GM21381 (cell line): Measurements from ENCODE around the gene ZNF626.
"Not testable (repeated sequence)": the region's sequence is repeated elsewhere in the genome, so short reads cannot be mapped to it uniquely, and the experiment has no call there.

Source experiments
- ATAC-seq: cut with Tn5 transposase; IDR thresholded peaks from one replicate; pipeline ENCODE4 v1.9.1; 2021; ENCODE audit warnings: mild to moderate bottlenecking, moderate library complexity; ENCODE audit not compliant: unreplicated experiment

Gene ZNF626

DNA sequence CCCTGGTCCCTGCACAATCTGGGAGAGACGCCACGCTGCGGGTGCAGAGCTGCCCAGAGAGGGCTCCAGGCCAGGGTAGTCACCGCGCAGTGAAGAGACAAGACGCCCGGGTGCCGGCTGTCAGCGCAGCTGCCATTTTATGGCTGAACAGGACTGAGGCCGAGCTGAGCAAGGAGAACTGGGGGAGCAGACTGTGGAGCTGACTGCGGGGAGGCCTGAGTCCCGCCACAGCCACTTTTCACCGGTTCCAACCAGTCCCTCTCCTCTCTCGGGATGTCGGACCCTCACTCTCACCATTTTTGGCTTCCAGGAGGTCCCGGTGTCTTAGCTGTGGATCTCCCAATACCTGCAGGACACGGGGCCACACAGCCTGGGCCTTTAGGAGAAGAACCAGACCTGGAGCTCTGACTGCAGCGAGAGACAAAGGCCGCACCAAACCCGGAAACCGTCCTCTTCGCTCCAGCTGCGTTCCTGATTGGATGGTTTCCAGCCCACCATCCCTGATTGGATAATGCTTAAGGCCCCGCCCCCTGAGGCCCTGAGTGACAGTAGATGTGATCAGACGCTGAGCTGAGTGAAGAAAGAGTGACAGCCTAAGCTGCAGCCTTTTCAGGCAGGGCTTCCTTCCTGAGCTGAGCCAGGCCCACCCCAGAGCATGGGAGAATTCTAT is at the start of gene ZNF626:
TSS of gene ZNF626 (minus strand) at position 422 of the 670 bp plus-strand sequence. CDS start at position 297, 125 bp downstream.
- ATAC-seq, result peak; percentile 90

- no peak for ATAC-seq
Measured at GRCh38 chr19:20669263-20669662, 7.9 kb upstream of the ZNF626 start.

- no peak for ATAC-seq
Measured at GRCh38 chr19:20667281-20667680, 5.9 kb upstream of the ZNF626 start.

DNA sequence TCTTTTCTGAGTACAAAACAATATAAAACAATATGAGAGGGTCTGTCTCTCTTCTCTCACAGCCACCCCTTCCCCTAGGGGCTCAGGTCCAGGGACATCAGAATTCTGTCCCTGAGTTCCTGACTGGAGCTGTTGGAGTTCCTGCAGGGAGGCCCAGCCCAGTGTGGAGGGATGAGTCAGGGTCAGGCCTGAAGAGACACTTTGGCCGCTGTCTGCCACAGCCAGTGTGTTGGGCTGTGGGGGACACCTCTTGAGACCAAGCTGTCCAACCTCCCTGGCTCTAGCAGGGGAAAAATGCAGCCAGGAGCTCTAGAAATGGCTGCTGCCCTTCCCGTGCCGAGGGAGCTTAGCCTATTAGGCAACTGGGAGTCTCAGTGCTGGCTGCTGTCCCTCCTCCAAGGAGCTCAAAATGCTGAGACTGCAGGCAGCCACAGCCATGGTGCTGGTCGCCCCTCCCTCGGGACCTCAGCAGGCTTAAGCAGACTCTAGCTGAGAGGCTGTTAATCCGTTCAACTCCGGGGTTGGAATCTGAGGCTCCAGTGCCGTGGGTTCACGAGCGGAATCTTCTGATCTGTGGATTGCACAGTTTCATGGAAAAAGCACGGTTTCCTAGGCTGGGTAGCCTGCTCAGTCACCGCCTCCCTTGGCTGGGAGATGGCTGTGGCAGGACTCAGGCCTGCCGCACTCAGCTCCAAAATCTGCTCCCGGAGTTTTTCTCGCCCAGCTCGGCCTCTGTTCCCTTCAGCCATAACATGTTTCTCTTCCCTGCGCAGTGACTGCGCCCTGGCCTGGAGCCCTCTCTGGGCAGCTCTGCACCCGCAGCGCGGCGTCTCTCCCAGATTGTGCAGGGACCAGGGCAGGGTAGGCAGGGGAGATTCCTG is 3.8 kb upstream of the ZNF626 start:
- no peak for ATAC-seq

DNA sequence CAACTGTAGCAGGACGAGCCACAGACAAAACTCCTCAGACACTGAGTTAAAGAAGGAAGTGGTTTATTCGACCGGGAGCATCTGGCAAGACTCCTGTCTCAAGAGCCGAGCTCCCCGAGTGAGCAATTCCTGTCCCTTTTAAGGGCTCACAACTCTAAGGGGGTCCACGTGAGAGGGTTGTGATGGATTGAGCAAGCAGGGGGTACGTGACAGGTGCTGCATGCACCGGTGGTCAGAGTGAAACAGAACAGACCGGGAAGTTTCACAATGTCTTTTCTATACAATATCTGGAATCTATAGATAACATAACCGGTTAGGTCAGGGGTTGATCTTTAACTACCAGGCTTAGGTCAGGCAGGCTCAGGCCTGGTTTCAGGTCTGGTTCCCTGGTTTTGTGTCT is 3.1 kb upstream of the ZNF626 start:
- ATAC-seq, result not testable (repeated sequence)

GRCh38 chr19:20662421-20663105 is 1.2 kb upstream of the ZNF626 start:
- ATAC-seq, result no peak

GRCh38 chr19:20660473-20661140 is 764 bp downstream of the ZNF626 start:
- no peak for ATAC-seq

DNA sequence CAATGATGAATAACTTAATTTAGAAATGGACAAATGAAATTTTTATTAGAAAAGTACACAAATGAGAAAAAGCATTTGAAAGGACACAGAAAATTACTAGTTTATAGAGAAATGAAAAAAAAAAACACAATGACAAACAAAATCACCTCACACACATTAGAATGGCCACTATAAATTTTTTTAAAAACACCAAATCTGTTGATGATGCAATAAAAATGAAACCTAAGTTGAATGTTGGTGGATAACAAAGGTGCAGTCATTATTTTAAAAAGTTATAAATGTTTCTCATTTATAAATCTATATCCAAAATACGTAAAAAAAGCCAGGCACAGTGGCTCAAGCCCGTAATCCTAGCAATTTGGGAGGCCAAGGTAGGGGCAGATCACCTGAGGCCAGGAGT is 20.8 kb downstream of the ZNF626 start:
- no peak for ATAC-seq

- ATAC-seq, result no peak
Measured at GRCh38 chr19:20640023-20640422, 21.3 kb downstream of the ZNF626 start.

DNA sequence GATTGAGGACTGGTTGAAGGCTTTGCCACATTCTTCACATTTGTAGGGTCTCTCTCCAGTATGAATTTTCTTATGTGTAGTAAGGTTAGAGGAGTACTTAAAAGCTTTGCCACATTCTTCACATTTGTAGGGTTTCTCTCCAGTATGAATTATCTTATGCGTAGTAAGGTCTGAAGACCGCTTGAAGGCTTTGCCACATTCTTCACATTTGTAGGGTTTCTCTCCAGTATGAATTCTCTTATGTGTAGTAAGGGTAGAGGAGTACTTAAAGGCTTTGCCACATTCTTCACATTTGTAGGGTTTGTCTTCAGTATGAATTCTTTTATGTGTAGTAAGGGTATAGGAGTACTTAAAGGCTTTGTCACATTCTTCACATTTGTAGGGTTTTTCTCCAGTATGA is 36.8 kb downstream of the ZNF626 start:
- ATAC-seq, result not testable (repeated sequence)

DNA sequence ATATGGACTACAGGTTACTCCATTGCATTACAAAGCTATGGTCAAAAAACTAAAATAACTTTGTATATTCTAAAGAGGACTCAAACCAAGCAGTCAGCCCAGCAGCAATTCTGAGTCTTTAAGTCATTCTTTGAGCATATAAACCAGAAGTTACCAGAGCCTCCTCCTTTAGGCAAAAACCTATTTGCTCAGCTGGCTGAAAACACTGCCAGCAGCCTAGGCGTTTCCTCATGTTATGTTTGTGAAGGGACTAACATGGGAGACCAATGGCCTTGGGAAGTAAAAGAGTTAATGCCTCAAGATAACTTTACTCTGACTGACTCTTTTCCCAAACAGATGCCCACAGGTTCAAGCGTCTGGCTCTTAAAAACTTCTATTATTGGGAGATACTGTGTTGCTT is 45.3 kb downstream of the ZNF626 start:
- ATAC-seq, result no peak

- ATAC-seq, result not testable (repeated sequence)
Measured at GRCh38 chr19:20614971-20615370, 46.4 kb downstream of the ZNF626 start.

GRCh38 chr19:20612711-20613316 is 48.6 kb downstream of the ZNF626 start:
- ATAC-seq, result no peak

GRCh38 chr19:20611866-20612265 is 49.5 kb downstream of the ZNF626 start:
- no peak for ATAC-seq

- no peak for ATAC-seq
Measured at GRCh38 chr19:20607943-20608342, 53.4 kb downstream of the ZNF626 start.
